ENCODE measurements around the gene FBXL4.
"Not testable (repeated sequence)": the region's sequence is repeated elsewhere in the genome, so short reads cannot be mapped to it uniquely, and the experiment has no call there.

The FBXL4 gene

DNA sequence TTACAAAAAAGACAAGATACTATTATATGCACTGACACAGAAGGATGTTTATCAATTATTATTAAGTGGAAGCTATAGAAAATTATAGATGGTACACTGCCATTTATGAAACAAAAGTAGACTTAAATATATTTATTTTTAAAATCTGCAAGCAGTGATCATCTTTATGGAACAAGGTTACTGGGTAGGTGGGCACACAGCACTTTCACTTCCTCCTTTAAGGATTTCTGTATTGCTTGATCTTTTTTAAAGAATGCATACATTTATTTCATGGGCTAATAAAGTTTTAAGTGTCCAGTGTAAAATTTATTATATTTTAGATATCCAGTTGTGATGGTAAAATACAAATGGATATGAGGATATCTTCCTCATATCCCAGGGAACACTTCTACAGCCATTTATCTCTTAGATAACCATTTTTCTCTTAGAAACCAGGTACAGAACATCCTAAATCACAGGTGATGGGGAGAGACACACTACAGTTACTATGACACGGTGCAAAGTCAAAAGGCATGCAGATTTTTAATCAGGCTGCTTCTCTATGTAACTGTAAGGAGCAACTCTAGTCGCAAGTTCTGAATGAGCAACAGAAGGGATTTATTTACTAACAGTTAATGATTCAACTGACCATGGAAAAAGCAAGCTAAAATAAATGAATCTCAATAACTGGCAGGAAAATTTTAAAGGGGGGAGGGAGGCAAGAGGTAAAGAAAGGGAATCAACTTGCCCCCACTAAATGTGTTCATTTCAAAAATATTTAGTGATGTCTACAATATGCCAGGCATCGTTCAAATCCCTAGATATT is 2.2 kb downstream of the FBXL4 start:
- DNase-seq: no peak

DNA sequence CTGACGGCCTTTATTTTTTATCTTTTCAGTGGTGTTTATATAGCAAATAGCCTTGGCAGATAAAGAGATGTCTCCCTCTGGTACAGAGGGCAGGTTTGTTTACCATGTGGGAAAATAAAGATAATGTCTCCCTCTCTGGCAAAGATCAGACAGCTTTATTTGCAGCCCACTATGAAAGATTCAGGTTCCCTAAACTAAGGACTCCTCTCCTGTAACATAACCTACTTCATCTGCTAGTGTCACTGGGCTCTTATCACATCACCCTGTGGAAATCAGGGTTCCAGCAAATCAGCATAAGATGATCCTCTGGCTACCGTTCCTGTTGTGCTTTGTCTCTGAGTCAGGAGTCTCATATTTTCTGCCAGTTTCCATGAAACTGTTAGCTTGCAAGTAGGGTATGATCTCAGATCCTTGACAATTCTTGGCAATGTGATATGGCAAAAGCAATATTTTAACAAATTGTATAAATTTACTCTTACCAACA is 3.1 kb downstream of the FBXL4 start:
- DNase-seq: peak; percentile 6

- DNase-seq: no peak
Measured at GRCh38 chr6:98944168-98944567, 3.6 kb downstream of the FBXL4 start.

- DNase-seq: no peak
Measured at GRCh38 chr6:98942263-98942803, 5.4 kb downstream of the FBXL4 start.

GRCh38 chr6:98941319-98941718 is 6.4 kb downstream of the FBXL4 start:
- no peak for DNase-seq

DNA sequence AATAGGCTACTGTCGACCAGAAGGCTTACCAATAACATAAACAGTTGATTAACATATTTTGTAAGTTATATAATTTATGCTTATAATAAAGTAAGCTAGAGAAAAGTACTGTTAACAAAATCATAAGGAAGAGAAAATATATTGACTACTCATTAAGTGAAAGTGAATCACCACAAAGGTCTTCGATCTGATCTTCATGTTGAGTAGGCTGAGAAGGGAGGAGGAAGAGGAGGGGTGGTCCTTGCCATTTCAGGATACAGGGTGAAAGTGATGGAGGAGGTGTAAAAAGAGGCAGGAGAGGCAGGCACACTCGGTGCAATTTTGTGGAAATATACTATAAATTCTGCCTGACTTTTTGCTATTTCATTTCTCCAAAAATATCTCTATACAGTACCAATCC is 10.4 kb downstream of the FBXL4 start:
- DNase-seq: no peak

DNA sequence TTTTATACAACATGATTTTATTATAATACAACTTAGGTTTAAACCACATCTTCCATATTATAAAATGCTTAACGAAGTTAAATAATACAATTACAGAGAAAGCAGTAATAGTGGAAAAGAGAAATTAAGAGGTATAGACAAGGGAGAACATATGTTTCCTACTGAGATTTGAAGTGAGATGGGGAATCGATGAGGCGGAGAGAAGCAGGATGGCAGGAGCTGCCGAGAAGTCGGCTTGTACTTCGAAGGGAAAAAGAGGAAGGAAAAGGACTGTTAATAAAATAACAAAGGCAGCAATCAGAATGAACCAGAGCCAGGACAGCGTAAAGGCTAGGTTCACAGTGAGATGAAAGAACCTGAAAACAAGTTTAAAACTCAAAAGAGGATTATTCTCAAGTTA is 15.4 kb downstream of the FBXL4 start:
- no peak for DNase-seq

GRCh38 chr6:98931696-98932095 is 16.1 kb downstream of the FBXL4 start:
- DNase-seq: no peak

- DNase-seq: no peak
Measured at GRCh38 chr6:98929498-98930060, 18.2 kb downstream of the FBXL4 start.

DNA sequence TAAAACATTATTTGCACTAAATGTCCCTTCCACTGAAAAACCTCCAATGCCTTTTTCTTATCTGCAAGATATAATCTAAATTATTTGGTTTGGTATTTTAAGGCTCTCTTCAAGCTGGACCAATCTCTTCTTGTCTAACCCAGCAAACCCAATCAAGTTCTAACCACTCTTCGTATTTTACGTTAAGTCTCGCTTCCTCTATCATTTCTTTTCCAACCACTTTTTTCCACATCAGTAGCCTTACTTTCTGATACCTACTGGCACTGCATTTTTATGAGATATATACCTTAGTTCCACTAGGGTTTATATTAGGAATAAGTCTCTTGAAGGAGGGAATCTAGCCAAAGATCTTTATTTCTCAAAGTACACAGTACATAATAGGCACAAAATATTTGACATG is 19.1 kb downstream of the FBXL4 start:
- DNase-seq: no peak

DNA sequence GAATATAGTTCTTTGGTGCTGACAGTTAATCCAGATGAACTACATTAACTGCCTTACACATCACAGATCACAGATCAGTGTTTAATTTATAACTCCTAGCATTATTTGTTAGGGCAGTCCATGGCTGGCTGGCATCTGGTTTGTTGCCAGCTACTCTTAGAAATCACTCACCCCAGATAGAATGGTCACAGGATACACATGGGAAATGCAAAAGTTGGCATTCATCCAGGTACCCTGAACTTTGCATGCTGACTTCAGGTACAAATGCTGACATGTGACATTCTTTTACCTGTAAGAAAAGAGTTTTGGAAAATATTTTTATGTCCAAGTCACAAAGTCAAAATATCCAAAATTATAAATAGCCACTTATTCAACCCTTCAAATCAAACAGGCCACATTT is 20.2 kb downstream of the FBXL4 start:
- no peak for DNase-seq

DNA sequence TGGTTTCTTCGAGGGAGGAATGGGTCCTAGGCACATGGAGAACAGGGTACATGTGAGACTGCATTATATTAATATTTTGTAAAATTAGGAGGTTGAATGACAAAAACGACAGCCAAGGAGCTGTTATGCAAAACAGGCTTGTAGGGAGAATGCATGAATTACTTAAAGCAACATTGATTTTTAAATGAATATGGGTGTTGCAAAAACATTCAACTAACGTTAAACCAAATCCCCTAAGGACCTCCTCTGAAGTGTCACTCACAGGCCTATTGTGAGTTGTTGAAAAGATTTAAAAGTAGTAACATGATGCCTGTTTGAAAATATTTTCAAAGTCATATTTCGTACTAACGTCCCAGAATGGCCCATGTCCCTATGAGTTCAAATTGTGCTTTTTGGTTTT is 21.9 kb downstream of the FBXL4 start:
- DNase-seq: no peak

- DNase-seq: no peak
Measured at GRCh38 chr6:98924647-98925046, 23.1 kb downstream of the FBXL4 start.

- no peak for DNase-seq
Measured at GRCh38 chr6:98920904-98921431, 26.8 kb downstream of the FBXL4 start.

DNA sequence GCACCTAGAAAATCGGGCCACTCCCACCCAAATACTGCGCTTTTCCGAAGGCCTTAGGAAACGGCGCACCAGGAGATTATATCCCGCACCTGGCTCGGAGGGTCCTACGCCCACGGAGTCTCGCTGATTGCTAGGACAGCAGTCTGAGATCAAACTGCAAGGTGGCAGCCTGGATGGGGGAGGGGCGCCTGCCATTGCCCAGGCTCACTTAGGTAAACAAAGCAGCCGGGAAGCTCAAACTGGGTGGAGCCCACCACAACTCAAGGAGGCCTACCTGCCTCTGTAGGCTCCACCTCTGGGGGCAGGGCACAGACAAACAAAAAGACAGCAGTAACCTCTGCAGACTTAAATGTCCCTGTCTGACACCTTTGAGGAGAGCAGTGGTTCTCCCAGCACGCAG is 36.8 kb downstream of the FBXL4 start:
- not testable (repeated sequence) for DNase-seq

- DNase-seq: no peak
Measured at GRCh38 chr6:98909236-98909635, 38.5 kb downstream of the FBXL4 start.

GRCh38 chr6:98906342-98906741 is 41.4 kb downstream of the FBXL4 start:
- DNase-seq: not testable (repeated sequence)

- DNase-seq: no peak
Measured at GRCh38 chr6:98905759-98906158, 42.0 kb downstream of the FBXL4 start.

- no peak for DNase-seq
Measured at GRCh38 chr6:98904096-98904495, 43.6 kb downstream of the FBXL4 start.

DNA sequence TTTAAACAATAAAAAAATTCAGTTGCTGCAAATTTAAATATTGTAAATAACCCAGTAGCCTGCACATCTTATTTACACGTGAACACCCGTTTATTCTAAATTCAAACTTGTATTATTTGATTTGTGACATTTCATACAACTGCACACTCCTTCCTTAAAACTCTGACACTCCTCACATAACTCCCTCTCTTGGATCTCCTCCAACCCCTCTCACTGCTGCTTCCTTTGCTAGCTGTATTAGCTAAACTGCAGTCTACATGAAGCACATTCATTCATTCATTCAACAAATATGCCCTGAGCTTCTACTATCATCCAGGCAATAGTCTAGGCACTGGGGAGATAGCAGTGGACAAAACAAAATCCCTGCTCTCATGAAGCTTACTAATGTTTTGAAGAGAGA is 47.0 kb downstream of the FBXL4 start:
- no peak for DNase-seq

GRCh38 chr6:98894810-98895209 is 52.9 kb downstream of the FBXL4 start:
- no peak for DNase-seq

DNA sequence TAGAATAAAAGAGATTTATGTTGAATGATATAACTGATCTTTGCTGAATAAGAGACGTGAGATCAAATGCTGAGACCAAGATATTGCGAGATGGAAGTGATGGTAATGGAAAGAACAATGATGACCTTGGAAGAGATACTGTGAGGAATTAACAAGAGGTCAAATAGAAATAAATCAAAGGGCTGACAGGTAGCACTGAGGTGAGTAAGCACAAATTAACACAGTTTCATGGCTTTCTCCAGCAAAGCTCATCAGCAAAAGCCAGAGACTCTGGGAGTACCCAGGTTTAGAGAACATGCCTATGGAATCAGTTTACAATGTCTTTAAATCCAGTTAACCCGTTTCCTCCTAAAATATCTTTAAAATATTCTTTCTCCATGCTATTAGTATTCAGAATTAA is 60.1 kb downstream of the FBXL4 start:
- no peak for DNase-seq

DNA sequence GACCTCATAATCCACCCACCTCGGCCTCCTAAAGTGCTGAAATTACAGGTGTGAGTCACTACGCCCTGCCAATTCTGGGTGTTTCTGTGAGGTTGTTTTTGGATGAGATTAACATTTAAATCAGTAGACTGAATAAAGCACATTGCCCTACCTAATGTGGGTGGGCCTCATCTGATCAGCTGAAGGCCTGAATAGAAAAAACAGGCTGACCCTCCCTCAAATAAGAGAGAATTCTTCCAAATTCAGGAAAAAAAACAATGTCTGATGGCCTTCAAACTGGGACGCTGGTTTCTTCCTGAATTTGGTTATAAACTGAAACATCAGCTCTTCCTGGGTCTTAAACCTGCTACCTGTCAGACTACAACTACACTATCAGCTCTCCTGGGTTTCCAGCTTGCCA is 62.4 kb downstream of the FBXL4 start:
- no peak for DNase-seq

DNA sequence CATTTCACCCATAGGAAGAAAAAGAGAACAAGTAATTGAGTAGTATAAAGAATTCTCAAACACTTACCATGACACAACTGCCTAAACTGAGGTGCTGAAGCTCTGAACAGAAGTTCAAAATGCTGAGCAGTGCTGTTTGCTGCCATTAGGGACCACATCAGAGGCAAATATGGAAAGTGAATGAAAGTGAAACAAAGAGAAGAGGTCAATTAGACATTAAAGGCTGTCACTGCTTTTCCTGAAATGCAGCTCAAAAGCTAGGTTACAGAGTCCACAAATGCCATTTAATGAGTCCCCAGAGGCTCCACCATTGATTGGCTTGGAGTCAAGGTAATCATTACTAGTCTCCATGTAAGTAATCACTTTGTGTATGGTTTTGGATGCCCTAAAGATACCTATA is 67.3 kb downstream of the FBXL4 start:
- no peak for DNase-seq
